Activated CD4-positive, CD25-positive, alpha-beta regulatory T cell (primary cell): Measurements from ENCODE around the gene TOMT.

ENCODE experiments used
- DNase-seq, 4 experiments: peaks; one replicate each; lab custom pipeline; 2025; lab: John Stamatoyannopoulos, UW

TOMT gene, protein sequence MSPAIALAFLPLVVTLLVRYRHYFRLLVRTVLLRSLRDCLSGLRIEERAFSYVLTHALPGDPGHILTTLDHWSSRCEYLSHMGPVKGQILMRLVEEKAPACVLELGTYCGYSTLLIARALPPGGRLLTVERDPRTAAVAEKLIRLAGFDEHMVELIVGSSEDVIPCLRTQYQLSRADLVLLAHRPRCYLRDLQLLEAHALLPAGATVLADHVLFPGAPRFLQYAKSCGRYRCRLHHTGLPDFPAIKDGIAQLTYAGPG

DNA sequence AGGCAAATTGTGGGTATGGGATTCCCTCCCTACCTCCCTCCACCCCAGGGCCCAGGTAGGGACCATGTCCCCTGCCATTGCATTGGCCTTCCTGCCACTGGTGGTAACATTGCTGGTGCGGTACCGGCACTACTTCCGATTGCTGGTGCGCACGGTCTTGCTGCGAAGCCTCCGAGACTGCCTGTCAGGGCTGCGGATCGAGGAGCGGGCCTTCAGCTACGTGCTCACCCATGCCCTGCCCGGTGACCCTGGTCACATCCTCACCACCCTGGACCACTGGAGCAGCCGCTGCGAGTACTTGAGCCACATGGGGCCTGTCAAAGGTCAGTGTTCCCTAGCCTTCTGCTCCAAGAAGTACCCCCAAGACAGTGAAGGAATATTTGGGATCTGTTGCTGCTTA is at the start of gene TOMT:
Gene TOMT (plus strand): TSS at position 37 of the 400 bp plus-strand sequence. CDS start 28 bp downstream, at position 65.
- no peak for DNase-seq

DNA sequence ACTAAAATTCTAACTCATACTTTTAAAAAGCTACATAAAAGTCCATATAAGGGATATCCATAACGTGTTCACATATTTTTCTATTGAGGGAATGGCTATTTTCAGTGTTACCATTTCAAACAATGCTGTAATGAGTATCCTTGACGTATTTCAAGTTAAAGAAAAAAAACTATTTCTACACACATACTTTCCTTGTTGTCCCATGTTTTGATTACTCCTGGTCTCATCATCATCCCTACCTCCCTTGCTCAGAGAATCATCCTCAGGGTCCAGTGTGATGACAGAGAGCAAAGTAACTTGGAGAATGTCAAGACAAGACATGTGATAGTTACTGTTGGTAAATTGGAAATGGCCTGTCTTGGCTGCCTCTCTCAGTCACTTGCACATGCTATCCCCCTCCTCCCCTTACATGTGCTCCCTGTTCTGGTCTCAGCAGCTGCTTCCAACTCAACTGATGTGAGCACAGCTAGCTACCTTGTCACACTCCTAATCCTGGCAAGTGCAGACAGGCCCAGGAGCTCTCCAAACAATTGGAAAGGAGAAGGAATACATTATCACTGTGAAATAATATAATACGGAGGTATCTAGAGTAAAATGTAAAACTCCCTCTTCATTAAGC is 47.2 kb upstream of the TOMT start:
- DNase-seq: no peak

- no peak for DNase-seq
Observed at GRCh38 chr11:72061739-72062396, 43.9 kb upstream of the TOMT start.

GRCh38 chr11:72066855-72067254 is 38.9 kb upstream of the TOMT start:
- DNase-seq: no peak

DNA sequence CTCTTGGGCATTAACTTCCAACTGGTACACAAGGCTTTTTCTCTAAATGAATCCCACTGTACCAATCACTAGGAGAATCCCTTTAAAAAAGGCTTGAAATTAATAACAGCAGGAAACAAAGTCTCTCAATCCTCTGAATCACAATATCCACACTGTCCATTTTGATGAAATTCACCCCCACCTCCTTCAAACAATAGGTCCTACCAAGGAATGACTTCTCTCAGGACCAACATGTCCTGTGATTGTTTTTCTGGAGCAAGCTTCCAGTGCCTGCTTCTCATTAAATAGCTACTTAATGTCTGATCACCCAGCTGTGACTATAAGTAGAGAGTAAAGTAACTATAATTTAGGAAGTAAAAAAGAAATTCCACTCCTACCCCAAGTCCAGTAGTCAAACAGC is 38.5 kb upstream of the TOMT start:
- DNase-seq: no peak

- DNase-seq: no peak
Observed at GRCh38 chr11:72067676-72068075, 38.0 kb upstream of the TOMT start.

DNA sequence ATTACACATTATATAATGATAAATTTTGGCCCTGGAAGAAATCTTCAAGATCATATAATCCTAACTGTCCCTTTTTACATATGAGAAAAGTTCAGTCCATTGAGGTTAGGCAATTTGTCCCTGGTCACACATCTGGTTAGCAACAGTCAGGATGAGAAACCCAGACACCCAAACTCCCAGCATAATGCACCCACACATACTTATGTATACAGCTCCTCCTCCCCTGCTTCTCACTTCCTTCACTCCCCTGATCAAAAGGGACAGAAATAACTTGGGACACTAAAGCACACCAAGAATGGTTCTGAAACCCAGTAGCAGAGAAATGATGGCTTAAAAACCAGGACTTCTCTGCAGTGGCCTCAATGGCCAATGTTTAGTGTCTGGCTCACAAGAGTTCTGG is 36.5 kb upstream of the TOMT start:
- no peak for DNase-seq

DNA sequence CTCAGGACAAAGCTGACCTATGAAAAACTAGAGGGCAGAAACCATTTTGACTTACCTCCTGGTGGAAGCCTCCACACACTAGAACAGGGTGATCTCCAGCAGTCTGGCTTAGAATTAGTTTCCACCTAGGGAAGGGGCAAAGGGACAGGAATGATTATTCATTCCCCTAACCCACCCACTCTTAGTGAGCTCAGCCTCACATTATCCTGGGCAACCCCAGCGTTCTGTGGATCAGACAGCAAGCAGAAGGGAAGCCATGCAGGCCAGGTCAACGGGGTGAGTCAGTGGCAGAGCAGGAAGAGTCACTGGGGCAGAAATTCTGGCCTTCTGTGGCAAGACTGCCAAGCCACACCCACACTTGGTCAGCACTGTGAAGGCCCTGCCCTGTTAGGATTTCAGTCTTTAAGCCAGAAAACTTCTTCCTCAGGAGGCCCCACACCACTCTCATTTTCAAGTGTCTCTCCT is 35.9 kb upstream of the TOMT start:
- DNase-seq: no peak

DNA sequence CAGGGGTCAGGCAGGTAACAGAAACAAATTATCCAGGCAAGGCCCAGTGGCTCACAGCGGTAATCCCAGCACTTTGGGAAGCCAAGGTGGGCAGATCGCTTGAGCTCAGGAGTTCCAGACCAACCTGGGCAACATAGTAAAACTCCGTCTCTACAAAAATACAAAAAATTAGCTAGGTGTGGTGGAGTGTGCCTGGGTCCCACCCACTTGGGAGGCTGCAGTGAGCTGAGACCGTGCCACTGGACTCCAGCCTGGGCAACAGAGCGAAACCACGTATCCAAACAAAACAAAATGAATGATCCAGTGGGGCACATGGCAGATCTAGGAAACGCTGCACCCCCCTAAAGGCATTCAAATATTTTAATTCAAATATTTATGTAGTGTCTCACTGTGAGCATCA is 35.2 kb upstream of the TOMT start:
- DNase-seq: no peak

GRCh38 chr11:72072348-72072747 is 33.4 kb upstream of the TOMT start:
- no peak for DNase-seq

DNA sequence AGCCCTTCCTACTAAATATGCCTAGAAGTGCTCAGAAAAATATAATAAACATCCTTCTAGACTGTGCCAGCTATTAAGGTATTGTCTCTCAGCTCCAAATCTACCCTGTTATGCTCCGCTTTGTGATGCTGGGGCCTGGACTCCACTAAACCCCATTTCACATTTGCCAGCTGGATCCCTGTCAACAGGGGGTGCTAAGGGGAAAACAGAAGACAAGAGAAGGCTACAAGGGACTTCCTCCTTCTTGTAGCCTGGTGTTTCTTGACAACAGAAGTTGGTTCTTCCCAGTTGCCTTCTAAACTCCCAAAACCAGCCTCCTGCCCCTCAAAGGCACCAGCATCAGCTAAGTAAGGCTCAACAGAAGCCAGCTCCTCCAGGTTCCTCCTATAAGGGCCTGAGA is 30.6 kb upstream of the TOMT start:
- no peak for DNase-seq

- DNase-seq: no peak
Observed at GRCh38 chr11:72075756-72076155, 30.0 kb upstream of the TOMT start.

DNA sequence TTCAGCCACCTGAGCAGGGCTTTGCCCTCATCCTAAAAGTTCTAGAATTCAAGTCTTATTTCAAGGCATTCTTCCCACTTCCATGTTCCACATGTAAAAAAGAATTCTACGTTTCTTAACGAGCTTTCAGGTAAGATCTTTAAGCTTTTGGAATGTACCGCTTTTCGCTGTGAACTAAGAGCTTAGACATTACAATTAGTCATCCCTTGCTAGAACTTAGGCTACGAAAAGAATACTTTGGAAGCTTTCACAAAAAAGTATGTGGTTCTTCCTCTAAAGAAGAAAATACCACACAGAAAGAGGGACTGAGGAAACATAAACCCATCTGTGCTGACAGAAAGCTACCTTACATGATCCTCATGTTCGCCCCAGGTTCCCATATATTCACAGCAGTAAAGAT is 27.2 kb upstream of the TOMT start:
- no peak for DNase-seq

DNA sequence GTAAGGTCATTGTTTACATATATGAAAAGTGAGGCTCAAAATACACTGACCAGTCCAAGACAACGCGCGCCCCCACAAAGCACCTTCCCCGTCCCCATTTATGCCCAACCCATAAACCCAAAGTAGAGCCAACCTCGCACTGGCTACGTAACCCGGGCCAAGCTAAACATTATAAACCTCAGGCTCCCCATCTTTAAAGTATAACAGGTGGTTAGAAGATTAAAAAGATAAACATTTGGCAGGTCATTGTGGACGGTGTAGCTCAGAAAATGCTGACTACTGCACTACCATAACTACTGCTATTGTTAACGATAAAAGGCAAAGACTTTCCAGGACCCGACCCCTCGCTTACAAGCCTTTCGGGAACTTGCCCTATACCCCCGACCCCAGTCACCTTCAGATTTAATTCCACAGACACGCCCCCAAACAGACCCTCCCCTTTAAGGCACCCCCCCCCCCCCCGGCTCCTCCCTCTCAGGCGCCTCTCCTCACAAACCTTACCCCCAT is 25.9 kb upstream of the TOMT start:
- no peak for DNase-seq

DNA sequence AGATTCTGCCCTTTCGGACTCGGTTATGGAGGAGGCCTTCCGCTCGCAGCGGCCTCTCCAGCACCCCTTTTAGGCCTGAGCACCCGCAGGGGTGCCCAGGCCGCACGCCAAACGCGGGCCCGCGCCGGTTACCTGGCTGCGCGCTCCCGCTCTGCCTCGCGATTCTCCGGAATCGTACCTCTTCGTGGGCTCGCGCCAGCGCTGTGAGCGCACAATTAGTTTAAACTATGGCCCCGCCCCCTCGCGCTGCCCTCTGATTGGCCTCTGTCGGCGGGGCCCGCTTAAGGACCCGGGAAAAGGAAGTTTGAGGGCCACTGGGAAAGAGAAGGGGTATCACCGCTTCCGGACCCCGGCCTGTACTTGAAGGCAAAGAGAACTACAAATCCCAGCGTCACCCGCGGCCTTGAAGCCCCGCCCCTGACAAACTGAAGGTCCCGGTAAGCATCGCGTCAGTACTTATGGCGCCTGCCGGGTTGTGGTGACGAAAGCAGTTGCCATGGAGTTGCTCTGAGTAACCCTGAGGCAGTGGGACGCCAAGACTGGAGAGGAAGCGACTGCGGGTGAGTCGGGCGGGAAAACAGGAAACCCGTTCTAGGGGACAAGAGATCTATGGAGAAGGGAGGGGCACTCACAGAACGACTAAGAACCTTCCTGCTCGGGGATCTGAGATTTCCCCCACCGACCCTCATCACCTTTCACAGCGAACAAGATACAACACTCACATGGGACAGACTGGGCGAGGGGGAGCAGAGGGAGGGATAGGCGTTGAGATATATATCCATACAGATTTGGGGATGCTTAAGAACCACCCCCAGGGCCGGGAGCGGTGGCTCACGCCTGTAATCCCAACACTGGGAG is 25.2 kb upstream of the TOMT start, which contains the start of the genes LRRC51 and NUMA1:
Gene LRRC51 (plus strand): TSS at position 525 of the 858 bp plus-strand sequence. CDS start 8,234 bp downstream, outside the sequence.
Gene NUMA1 (minus strand): TSS at position 217 of the 858 bp plus-strand sequence. CDS start 44,599 bp downstream, outside the sequence.
- peak; percentile 94 to 98 (median 97) for DNase-seq

GRCh38 chr11:72081184-72081644 is 24.5 kb upstream of the TOMT start:
- DNase-seq: no peak

DNA sequence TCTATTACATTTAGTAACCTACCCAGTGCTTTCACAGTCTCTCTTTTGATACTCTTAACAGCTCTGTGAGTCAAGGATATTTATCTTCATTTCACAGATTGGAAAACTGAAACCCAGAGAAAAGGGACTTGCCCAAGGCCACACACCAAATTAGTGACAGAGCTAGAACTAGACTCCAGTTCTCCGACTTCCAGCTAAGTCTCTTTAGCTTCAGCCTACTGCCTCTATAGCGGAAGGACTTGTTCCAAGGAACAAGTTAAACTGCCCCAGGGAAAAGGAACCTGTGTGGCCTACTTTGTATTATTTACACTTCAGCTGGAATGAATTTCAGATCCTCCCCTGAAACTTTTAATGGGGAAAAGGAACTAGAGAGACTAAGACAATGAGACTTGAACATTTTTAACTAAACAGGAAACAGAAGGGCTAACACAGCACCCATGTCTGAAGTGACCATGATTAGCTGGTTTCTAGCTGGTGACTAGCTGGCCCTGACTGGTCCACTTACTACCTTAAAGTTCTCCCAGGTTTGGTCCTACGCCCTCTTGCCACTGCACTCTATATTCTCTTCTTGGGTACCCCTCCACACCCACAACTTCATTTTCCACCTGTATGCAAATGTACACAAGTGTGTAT is 23.8 kb upstream of the TOMT start:
- DNase-seq: no peak

- no peak for DNase-seq
Observed at GRCh38 chr11:72083414-72083813, 22.3 kb upstream of the TOMT start.

GRCh38 chr11:72084076-72084475 is 21.6 kb upstream of the TOMT start:
- no peak for DNase-seq

GRCh38 chr11:72084965-72085364 is 20.8 kb upstream of the TOMT start:
- no peak for DNase-seq
